HCT116 (cell line): Measurements from ENCODE around the gene PCTP.

Experiments used
- EZH2 ChIP-seq: fragments of 200-600 bp; sonication (generic); IDR thresholded peaks from 2 replicates; pipeline ENCODE4 v1.6.1; 2017; ENCODE audit warnings: antibody characterized with exemption, mixed run types
- FOSL1 ChIP-seq: IDR thresholded peaks from 2 replicates; pipeline ENCODE4 v1.6.1; 2012; ENCODE audit warnings: low read depth
- JUND ChIP-seq: IDR thresholded peaks from 2 replicates; pipeline ENCODE4 v1.6.1; 2012
- POLR2A ChIP-seq: IDR thresholded peaks from 2 replicates; pipeline ENCODE4 v1.7.0; 2011; ENCODE audit warnings: borderline replicate concordance; ENCODE audit not compliant: insufficient read depth, insufficient read length; ENCODE audit errors: extremely low read depth
- POLR2AphosphoS5 ChIP-seq: IDR thresholded peaks from 2 replicates; pipeline ENCODE4 v1.6.1; 2011; ENCODE audit warnings: mild to moderate bottlenecking, low read depth, low read length, moderate library complexity
- SP1 ChIP-seq: IDR thresholded peaks from 2 replicates; pipeline ENCODE4 v1.6.1; 2012; ENCODE audit warnings: low read depth
- YY1 ChIP-seq: IDR thresholded peaks from 2 replicates; pipeline ENCODE4 v1.6.1; 2011; ENCODE audit warnings: low read length, low read depth, moderate library complexity, mild to moderate bottlenecking; ENCODE audit not compliant: insufficient replicate concordance; ENCODE audit errors: extremely low read depth
- TF ChIP-seq, protein P1 (sequence below), 3 experiments: fragments of 200-600 bp in 1 of 3; sonication (generic) in 1 of 3; IDR thresholded peaks in 2 of 3; conservative IDR thresholded peaks in 1 of 3; 2 replicates each; pipeline ENCODE4 v1.5.1; 2012 to 2017; ENCODE audit warnings: low read depth in 2 of 3, low read length in 2 of 3, antibody characterized with exemption in 1 of 3, borderline replicate concordance in 1 of 3, control low read depth in 1 of 3, mild to moderate bottlenecking in 1 of 3, mixed read lengths in 1 of 3, mixed run types in 1 of 3, moderate library complexity in 1 of 3; ENCODE audit not compliant: insufficient read depth in 1 of 3
- TF ChIP-seq, protein P2 (sequence below): IDR thresholded peaks from 2 replicates; pipeline ENCODE4 v1.6.1; 2012
- TF ChIP-seq, protein P3 (sequence below): IDR thresholded peaks from 2 replicates; pipeline ENCODE4 v1.6.1; 2012; ENCODE audit warnings: low read depth

- TF ChIP-seq FOSL1 (no peak), POLR2AphosphoS5 (no peak), POLR2A (no peak), EZH2 (no peak), SP1 (no peak), JUND (no peak), YY1 (no peak)
- TF ChIP-seq, protein P1, sequence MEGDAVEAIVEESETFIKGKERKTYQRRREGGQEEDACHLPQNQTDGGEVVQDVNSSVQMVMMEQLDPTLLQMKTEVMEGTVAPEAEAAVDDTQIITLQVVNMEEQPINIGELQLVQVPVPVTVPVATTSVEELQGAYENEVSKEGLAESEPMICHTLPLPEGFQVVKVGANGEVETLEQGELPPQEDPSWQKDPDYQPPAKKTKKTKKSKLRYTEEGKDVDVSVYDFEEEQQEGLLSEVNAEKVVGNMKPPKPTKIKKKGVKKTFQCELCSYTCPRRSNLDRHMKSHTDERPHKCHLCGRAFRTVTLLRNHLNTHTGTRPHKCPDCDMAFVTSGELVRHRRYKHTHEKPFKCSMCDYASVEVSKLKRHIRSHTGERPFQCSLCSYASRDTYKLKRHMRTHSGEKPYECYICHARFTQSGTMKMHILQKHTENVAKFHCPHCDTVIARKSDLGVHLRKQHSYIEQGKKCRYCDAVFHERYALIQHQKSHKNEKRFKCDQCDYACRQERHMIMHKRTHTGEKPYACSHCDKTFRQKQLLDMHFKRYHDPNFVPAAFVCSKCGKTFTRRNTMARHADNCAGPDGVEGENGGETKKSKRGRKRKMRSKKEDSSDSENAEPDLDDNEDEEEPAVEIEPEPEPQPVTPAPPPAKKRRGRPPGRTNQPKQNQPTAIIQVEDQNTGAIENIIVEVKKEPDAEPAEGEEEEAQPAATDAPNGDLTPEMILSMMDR (IDR thresholded peaks at IDR 0.05 in 2 of 3, conservative IDR thresholded peaks at IDR 0.05 in 1 of 3; ENCODE audit: borderline replicate concordance in 1 of 3, insufficient read depth in 1 of 3, low read depth in 2 of 3, low read length in 2 of 3), result no peak
- TF ChIP-seq, protein P2, sequence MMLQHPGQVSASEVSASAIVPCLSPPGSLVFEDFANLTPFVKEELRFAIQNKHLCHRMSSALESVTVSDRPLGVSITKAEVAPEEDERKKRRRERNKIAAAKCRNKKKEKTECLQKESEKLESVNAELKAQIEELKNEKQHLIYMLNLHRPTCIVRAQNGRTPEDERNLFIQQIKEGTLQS, result no peak
- TF ChIP-seq, protein P3, sequence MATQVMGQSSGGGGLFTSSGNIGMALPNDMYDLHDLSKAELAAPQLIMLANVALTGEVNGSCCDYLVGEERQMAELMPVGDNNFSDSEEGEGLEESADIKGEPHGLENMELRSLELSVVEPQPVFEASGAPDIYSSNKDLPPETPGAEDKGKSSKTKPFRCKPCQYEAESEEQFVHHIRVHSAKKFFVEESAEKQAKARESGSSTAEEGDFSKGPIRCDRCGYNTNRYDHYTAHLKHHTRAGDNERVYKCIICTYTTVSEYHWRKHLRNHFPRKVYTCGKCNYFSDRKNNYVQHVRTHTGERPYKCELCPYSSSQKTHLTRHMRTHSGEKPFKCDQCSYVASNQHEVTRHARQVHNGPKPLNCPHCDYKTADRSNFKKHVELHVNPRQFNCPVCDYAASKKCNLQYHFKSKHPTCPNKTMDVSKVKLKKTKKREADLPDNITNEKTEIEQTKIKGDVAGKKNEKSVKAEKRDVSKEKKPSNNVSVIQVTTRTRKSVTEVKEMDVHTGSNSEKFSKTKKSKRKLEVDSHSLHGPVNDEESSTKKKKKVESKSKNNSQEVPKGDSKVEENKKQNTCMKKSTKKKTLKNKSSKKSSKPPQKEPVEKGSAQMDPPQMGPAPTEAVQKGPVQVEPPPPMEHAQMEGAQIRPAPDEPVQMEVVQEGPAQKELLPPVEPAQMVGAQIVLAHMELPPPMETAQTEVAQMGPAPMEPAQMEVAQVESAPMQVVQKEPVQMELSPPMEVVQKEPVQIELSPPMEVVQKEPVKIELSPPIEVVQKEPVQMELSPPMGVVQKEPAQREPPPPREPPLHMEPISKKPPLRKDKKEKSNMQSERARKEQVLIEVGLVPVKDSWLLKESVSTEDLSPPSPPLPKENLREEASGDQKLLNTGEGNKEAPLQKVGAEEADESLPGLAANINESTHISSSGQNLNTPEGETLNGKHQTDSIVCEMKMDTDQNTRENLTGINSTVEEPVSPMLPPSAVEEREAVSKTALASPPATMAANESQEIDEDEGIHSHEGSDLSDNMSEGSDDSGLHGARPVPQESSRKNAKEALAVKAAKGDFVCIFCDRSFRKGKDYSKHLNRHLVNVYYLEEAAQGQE, result no peak
These were observed 866 bp upstream of the PCTP start for GRCh38 chr17:55749985-55750384.
